Right ventricle myocardium superior (tissue), 1 donor: ENCODE results near the gene CDKL5. TPM values are rescaled to one million over a fixed set of nuclear protein-coding genes. Genes with fewer than 3 reads are reported as not detected.

Experiments
- ATAC-seq: fragments of 200-7000 bp; cut with Tn5 transposase; one replicate; pipeline ENCODE4 v1.9.1; 2020; ENCODE audit warnings: mild to moderate bottlenecking; ENCODE audit not compliant: poor library complexity
- DNase-seq: peaks from one replicate; pipeline ENCODE4 v3.0.0-alpha.2; 2020
- intact Hi-C: fragments of 100-400 bp; cut with DNase I; formaldehyde crosslinking; loops from one replicate; pipeline ENCODE4 v1.11.2; 2022
- total RNA-seq: library from RNA; stranded (reverse); fragmentation: NEBNext Ultra II Directional; extraction: Animal tissue kit (Norgen Biotek cat#: 25700); gene quantifications from one replicate; pipeline ENCODE4 v1.2.1, GENCODE V29; 2021
- donor health status: DM: no; HTN: yes; CAD: no; lungs with severe emphysema.

The CDKL5 gene
- total RNA-seq, 1 donor from 2014 or later = 8.5 TPM

GRCh38 chrX:18616688-18617406 is 191.4 kb downstream of the CDKL5 start:
- intact Hi-C loops = no loop called here
- ATAC-seq = no peak

GRCh38 chrX:18617407-18617750 is 192.0 kb downstream of the CDKL5 start:
- no peak for DNase-seq
- ATAC-seq = no peak
- intact Hi-C loops = no loop called here

More at GRCh38 chrX:18616688-18617406, 191.4 kb downstream of the CDKL5 start:
- DNase-seq = no peak

GRCh38 chrX:18619288-18619687 is 193.9 kb downstream of the CDKL5 start:
- no peak for ATAC-seq
- intact Hi-C loops = no loop called here
- no peak for DNase-seq

- no peak for ATAC-seq
- no peak for DNase-seq
- intact Hi-C loops = no loop called here
Measured at GRCh38 chrX:18620349-18620748, 194.9 kb downstream of the CDKL5 start.

GRCh38 chrX:18624599-18624998 is 199.2 kb downstream of the CDKL5 start:
- intact Hi-C loops = no loop called here
- no peak for ATAC-seq
- no peak for DNase-seq

- intact Hi-C loops = no loop called here
- ATAC-seq (no peak), DNase-seq (no peak)
Measured at GRCh38 chrX:18630934-18631333, 205.5 kb downstream of the CDKL5 start.

GRCh38 chrX:18638398-18638797 is 213.0 kb downstream of the CDKL5 start:
- DNase-seq (no peak), ATAC-seq (no peak)
- intact Hi-C loops = no loop called here

- ATAC-seq (no peak), DNase-seq (no peak)
- intact Hi-C loops = no loop called here
Measured at GRCh38 chrX:18639280-18639679, 213.9 kb downstream of the CDKL5 start.

- no peak for ATAC-seq
- no peak for DNase-seq
- intact Hi-C loops = no loop called here
Measured at GRCh38 chrX:18640686-18641085, 215.3 kb downstream of the CDKL5 start.

GRCh38 chrX:18643243-18643642 is 217.8 kb downstream of the CDKL5 start:
- no peak for ATAC-seq
- intact Hi-C loops = no loop called here

GRCh38 chrX:18643853-18644252 is 218.4 kb downstream of the CDKL5 start:
- ATAC-seq (no peak), DNase-seq (no peak)
- intact Hi-C loops = no loop called here

More at GRCh38 chrX:18643243-18643642, 217.8 kb downstream of the CDKL5 start:
- DNase-seq = no peak

- intact Hi-C loops = no loop called here
- no peak for ATAC-seq
Measured at GRCh38 chrX:18647621-18648020, 222.2 kb downstream of the CDKL5 start.

GRCh38 chrX:18649498-18649951 is 224.1 kb downstream of the CDKL5 start:
- intact Hi-C loops = no loop called here
- ATAC-seq (no peak), DNase-seq (no peak)

More at GRCh38 chrX:18647621-18648020, 222.2 kb downstream of the CDKL5 start:
- DNase-seq = no peak

GRCh38 chrX:18650662-18651061 is 225.3 kb downstream of the CDKL5 start:
- ATAC-seq = no peak
- intact Hi-C loops = no loop called here

GRCh38 chrX:18652636-18653035 is 227.2 kb downstream of the CDKL5 start:
- ATAC-seq (no peak), DNase-seq (no peak)
- intact Hi-C loops = no loop called here

More at GRCh38 chrX:18650662-18651061, 225.3 kb downstream of the CDKL5 start:
- no peak for DNase-seq

GRCh38 chrX:18654875-18655836 is 229.7 kb downstream of the CDKL5 start:
- ATAC-seq (no peak), DNase-seq (no peak)
- intact Hi-C loops = no loop called here

GRCh38 chrX:18661273-18661672 is 235.9 kb downstream of the CDKL5 start:
- no peak for ATAC-seq
- intact Hi-C loops = no loop called here

GRCh38 chrX:18664947-18665346 is 239.5 kb downstream of the CDKL5 start:
- ATAC-seq (no peak), DNase-seq (no peak)
- intact Hi-C loops = no loop called here

More at GRCh38 chrX:18661273-18661672, 235.9 kb downstream of the CDKL5 start:
- DNase-seq = no peak

GRCh38 chrX:18666614-18667013 is 241.2 kb downstream of the CDKL5 start:
- intact Hi-C loops = no loop called here

More at GRCh38 chrX:18666614-18667013, 241.2 kb downstream of the CDKL5 start:
- DNase-seq (peak; percentile 40), ATAC-seq (no peak)
